NCI-H1105 (cell line): ENCODE measurements around the gene CACNA1F.

Experiments
- DNase-seq: peaks from one replicate; lab custom pipeline; 2025; lab: John Stamatoyannopoulos, UW

The CACNA1F gene

DNA sequence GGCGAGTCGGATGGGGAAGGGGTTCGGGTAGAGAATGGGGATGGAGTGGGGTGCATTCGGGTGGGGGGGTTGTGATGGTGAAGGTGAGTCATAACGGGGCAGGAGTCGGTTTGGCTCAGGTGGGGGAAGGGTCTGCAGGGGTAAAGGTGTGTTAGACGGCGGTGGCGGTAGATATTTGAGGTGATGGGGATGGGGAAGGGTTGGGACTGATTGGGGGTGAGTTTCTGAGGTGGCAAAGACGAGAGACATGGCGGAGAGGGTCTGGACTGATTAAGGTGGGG lies 33.9 kb downstream of the CACNA1F start:
- DNase-seq = no peak

DNA sequence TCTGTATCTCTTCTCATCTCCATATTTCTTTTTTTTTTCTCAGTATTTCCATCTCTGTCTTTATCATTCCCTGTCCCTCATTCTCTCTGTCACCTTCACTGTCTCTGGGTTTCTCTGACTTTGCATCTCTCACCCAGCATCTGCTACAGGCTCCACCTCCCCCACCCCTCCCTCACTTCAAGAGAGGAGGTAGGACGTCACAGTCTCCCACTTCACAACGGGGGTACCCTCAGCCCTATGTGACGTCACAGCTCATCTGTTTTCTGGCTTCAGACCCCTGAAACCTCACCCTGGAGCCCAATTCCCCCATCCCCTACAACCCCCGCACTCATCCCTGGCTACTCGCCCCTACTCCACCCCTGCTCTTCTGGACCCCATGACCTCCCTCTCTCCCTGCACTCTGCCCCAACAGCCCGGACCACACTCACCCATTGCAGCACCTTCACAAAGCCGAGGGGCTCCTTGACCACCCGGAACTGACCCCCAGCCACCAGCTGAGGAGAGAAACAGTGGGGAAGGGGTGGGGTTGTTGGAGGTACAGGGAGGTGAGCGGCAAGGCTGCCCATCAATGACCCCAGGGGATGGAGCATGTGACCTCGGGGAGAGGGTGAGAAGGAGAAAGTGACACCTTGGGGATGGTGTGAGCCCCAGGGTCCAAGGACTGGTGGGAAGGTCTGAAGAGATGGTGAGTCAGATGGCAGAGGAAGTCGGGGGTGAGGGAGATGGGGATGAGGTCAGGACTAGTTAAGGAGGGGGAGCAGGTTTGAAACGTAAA lies 34.4 kb downstream of the CACNA1F start:
- DNase-seq = no peak

DNA sequence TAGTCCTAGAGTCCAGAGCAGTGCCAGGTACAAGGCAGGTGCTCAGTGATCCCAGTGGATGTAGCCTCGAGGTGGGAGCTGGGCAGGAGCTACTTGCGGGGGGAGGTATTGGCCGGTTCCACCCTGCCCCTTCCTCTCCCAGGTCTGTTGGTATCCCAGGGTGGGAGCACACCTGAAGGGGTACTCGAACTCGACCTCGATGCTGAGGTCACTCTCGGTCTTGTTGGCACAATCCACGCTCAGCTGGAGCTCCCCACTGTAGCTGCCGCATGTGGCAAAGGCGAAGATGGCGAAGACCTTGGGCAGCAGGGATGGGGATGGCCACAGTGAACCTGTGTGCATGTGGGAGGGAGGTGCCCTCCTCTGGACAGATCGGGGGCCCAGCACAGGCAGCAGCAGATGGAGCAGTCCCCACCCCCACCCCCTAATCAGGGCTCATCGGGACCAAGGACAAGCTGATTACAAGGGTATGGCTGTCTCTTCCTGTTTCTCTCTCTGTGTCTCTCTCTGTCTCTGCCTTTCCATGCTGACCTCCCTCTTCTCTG lies 35.5 kb downstream of the CACNA1F start:
- no peak for DNase-seq

DNA sequence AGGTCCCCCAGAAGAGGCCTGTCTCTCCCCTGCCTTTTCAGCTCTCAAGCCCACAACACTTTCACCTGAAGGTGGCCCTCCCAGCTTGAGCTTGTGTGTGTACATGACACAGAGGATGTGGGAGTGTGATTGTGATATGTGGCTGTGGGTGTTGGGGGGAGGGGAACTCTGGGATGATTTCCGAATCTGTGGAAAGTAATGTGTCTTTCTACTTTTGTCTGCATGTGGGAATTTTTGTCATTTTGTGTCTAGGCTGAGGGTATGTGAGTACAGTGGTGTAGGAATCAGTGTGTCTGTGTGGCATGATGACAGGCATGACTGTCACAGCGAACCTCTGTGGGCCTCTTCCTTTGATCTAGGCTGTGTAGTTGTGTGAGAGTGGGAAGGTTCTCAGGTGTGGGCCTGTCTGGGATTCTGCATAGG lies 39.6 kb downstream of the CACNA1F start:
- DNase-seq = no peak

DNA sequence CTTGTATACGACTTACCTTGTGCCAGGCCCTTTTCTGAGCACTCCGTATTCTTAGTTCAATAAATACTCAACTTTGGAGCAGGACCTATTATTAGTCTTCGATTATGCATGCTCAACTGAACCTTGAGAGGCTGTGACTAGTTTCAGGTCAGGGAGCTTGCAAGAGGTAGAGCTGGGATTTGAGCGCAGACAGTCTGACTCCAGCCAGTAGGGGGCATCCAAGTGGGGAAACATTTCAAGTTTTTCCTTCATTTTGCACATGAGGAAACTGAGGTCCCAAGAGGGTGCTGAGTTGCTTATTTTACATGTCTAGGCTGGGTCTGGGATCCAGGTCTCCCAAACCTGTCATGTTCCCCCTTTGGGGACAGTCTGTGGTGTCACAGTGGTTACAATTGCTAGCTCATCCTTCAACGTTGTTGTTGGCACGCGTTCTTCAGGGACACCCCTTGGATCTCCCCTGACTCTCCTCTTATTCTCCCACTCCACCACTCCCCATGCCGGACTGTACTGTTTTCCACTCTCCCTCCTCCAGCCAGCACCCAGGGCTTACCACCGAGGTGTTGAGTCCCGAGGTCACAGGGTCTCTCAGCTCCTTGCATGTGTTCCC lies 40.3 kb downstream of the CACNA1F start:
- no peak for DNase-seq

DNA sequence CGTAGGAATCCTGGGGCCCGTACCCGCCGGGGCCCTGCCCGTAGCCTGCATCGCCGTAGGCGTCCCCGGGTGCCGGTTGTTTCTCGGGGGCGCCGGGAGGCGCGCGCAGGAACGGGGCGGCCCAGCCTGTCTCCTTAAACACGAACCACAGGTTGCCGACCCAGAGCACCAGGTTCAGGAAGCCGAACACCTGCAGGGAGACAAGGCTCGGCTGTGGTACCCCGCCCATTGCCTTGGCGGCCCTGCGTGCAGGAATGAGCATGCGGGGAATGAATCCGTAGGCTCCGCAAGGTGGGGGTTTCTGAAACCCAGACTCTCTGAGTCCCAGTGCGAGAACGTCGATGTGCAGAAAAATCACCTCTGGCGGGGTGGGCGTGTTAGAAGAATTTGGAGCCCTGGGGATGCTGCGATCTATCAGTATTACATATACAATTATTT lies 41.5 kb downstream of the CACNA1F start:
- DNase-seq = no peak

DNA sequence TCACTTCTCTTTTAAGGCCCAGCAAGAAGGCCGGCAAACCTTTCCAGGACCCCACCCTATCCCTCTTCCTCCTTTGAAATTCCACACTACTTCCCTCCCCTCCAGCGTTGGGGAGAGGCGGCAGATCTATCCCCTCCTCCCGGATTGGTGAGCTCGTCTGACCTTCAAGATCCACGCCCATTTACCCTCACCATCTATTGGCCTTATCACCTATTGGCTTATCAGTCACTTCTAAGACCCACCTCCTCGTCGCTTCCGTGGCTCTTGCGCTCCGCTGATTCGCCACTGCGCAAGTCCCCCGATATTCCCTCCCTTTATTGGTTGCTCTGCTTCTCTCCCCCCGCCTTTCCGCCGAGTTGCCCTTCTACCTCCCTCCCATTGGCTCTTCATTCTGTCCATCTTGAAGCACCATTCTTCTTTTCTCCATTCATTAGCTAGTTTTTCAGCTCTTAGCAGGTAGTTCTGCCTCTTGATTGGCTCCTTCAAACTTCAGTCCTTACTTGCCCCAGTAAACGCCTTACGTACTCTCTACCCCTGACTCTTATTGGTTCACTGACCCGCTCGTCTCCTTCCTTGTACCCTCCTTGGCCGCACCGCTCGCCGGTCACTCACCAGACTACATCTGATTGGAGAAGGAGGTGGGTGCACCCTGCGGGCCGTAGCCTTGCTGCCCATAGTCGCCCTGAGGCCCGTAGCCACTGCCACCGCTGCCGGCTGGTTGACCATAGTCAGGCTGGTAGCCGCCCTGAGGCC lies 42.1 kb downstream of the CACNA1F start:
- peak; percentile 95 for DNase-seq

DNA sequence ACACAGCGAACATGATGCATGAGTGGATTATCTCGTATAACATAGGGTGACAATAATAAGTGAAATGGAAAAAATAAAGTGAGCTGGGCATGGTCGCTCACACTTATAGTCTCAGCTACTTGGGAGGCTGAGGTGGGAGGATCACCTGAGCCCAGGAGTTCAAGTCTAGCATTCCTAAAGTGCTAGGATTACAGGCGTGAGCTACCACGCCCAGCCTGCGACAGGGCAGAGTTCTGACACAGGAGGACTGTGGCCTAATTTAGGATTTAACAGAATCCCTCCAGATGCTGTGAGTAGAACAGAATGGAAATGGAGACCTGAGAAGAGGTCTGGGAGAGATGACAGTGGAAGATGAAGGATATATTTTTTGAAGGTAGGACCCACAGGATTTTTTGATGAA lies 43.5 kb downstream of the CACNA1F start:
- no peak for DNase-seq

DNA sequence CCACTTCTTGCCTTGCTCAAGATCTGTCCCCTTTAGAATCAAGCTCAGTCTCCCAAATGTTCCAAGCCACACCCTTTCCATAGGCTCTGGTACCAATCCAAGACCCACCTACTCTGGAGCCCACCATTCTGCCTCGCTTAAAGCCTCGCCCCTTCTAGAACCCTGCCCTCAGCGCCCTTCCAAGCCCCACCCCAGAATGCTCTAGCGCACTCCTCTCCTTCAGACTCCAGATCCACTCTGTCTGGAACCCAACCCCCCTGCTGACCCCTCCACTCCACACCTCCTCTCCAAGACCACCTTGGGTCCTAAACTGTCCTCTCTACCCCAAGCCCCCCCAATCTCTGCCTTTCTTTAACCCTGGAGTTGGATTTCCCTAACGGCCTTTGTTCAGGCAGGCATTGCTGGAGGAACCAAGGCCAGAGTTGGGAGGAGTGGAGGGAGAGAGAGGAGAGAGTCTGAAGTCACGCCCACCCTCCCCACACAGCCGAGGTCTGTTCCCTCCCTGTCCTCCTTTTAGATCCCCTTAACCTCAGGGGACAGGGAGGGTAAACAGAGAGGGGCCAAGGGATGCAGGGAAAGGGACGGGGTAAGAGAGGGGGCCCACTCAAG lies 44.6 kb downstream of the CACNA1F start:
- DNase-seq = no peak

DNA sequence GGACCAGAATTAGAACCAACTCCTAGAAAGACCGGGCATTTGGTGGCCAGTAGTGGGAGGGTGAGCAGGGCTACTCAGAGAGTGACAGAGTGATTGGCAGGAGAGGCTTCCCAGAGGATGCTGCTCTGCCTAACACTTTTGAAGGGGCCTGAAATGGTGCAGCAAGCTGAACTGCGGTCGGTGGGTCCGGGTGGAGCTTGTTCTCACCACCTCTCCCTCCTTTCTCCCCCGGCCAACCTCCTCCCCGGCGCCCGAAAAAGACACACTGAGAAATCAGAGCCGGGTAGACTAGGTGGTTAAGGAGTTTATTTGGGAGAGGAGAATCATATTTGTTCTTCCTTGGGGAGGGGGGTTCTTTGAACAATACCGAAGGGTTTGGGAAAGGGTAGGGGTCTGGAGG lies 45.6 kb downstream of the CACNA1F start:
- no peak for DNase-seq

DNA sequence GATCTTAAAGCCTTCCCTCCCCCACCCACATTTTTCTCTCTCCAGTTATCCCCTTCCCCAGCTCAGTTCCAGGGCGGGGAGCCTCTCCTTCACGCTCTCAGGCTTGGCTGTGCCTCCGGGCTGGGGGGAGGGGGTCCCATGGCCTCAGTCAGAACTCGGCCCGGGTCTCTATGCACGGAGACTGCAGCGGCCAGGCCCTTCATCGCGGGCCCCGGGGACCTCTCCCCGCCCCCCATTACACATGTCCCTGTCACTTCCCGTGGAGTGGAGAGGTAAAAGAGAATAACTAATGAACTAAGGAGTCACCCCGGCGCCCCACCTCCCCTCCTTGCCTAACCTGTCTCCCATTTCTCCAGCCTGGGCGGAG lies 46.1 kb downstream of the CACNA1F start:
- DNase-seq = no peak

DNA sequence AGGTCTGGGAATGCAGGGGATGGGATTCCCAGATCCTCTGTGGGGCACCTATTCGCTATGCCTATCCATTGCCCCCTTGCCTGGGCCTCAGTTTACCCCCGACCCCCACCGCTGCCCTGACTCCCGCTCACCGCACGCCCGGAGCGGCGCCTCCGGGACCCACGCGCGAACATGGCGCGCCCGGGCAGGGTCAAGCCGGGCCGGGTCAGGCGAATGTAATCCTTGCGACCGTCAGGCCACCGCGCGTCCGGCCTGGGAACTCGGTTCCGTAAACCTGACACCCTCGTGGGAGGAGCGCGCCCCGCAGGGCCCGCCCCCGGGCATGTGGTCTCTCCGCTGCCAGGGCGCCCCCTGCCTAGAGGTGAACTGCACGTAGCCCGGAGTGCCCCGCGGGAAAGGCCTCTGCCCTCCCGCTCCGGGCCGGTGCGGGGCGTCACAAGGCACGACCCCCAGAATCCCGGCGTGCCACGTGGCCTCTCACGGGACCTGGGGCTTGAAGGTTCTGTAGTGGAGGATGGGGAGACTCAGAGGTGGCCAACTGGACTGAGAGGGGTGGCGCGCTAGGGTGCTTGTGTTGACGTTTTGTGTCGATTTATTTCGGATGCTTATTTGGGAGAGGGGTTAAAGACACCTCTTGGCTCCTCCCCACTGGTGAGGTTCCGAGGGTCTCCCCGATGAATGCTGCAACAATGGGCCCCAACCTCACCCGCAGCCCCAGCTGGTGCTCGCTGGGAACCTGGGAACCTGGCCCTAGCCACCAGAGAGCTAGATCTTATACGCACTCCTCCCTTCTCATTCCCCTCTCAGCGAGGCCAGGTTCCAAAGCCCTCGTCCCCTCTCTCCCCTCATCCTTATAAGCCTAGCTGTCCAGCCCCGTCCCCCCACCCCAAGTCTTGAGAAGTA lies 46.8 kb downstream of the CACNA1F start, which contains the start of gene PRICKLE3:
TSS of gene PRICKLE3 (minus strand) at position 249 of the 903 bp plus-strand sequence. CDS start at position 173, 76 bp downstream.
- no peak for DNase-seq

DNA sequence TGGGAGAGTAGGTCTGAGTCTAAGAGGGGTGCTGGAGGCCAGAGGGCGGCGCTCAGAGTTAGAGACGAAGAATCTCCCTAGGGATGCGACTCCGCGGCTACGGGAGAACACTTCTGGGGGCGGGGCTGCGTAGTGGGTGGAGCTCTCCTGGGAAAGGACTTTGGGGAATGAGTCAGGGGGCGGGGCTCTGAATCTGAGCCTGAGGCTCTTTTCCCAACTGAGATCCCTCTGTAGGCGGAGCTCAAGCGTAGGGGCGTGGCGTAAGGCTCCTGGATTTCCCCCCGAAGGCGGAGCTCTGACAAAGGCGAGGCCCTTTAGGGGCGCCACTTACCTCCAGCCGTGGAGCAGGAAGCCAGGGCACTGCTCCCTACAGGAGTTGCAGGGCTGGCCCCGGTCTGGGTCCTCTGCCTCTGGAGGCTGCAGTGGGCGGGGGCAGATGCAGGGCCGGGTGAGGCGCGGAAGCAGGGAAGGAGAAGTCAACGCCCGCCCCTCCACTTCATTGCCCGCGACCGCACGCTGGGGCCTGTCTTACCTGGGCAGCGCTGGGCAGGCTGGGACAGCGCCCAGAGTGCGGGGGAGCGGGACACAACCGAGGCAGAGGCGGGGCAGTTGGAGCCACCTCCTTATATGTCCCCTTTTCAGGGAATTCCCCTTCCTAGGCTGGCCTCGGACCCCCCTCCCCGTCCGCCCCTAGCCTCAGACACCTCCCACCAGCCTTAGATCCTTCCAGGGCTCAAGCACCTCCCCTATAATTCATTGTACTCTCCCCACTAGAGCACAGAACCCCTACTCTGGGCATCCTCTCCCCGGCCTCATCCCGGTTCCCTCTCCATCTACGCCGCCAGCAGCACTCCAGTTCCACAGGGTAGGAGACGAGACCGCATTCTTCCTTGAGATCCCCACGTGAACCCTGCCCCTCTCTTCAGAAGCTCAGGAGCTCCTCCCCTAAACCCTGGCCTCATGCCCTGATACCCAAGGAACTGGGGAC lies 48.6 kb downstream of the CACNA1F start:
- peak; percentile 88 for DNase-seq

DNA sequence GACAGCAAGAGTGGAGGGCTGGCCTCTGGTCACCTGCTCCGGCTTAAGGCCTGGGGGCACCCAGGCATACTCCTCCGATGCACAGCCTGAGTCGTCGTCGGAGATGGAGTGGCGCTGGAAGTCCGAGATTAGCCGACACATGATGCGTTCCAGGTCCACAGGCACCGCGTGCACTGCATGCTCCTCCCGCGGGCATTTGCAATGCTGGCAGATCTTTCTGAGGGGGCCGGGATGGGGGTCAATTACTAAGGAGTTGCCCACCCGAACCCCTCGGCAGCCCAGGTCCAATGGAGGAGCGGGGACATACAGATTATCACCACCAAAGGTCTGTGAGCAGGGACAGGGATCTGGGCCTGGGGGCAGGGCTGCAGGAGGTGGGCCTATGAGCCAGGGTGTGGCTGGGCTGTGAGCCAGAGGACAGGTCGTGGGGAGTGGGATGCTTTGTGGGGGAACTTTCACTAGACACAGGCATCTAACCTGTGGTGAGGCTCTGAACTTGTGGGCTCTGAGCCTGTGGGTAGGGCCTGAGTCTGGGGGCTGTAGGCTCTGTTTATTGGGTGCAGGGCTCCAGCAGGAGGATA lies 49.3 kb downstream of the CACNA1F start:
- no peak for DNase-seq

DNA sequence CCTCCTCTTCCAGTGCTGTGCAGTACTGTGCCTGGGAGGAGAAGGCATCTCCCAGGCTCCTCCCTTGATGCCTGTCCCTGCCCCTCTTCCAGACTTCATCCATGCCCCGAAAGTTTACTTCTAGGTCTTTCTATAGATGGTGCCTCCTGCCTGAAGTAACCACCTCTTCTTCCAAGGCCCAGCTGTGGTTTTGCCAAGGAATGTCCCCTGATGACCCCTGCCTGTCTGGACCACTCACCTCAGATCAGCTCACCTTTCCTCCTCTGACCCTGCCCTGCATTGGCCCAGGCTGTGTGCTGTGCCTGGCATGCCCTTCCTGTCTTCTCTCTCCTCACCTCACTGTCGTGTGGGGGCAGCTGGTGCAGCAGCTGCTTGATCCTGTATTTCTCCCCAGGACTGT lies 53.8 kb downstream of the CACNA1F start:
- DNase-seq = no peak

DNA sequence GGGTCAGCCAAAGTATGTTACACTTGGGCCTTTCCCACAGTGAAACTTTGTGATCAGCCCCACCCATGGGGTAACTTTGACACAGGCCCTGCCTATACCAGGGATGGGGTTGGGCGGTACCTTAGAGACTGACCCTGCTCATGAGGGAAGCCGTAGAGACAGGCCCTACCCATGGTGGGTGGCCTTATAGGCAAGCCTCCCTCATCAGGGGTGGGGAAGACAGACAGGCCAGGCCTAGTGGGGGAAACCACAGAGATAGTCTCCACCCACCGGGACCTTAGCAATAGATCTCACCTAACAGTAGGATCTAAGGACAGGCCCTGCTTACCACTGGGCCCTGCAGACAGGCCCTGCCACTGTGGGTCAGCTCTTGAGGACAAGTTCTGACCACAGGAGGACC lies 54.6 kb downstream of the CACNA1F start:
- no peak for DNase-seq

DNA sequence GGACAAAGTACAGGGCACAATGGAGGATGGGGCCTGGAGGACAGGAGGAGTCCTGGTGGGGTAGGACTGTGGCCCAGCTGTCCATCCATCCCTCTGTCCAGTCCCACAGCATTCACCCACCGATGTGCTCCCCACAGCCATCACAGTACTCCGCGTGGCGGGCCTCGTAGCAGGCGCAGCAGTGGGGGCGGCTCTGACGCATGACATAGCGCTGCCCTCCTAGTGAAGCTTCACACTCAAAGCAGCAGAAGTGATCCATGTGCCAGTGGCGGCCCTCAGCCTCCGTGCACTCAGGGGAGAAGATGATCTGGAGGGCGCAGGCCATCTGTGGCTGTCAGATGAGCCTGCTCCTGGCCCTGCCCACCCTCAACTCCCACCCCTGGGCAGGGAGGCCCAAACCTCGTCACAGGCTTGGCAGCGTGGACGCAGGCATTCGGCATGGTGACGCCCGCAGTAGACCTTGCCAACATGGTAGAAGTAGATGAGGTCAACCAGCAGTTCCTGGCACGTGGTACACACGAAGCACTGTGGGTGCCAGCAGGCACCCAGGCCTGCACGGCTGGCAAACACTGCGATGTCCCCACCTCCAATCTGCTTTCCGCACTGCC lies 55.2 kb downstream of the CACNA1F start:
- DNase-seq = no peak

DNA sequence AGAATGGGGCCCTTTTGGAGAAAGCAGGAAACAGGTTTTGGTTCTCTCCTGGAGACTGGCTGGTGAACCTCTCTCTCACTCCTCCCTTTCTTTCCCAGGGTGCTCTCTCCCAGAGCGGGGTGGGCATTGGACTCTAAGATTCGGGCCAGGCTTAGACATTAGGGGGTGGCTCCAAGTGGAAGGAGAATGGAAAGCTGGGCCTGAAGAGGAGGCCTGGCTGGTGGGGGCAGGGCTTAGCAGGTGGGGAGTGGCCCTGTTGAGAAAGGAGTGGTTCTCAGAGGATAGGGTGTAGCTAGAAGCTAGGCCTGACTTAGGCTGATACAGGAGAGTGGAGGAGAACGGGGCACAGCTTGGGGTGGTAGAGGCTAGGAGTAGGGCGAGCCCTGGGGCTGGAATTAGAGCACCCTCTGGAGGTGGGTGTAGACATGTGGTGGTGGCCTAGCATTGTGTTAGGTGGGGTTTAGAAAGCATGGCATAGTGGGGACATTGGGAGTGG lies 55.8 kb downstream of the CACNA1F start:
- DNase-seq = no peak
